Measurements from ENCODE around the gene STEEP1. TPM values are rescaled to one million over a fixed set of nuclear protein-coding genes. Genes with fewer than 3 reads are reported as not detected.

Gene STEEP1
- total RNA-seq, 1 experiment from 2014 or later: 30.4 TPM

GRCh38 chrX:119500061-119500800, 65.0 kb downstream of the STEEP1 start:
- H3K14ac ChIP-seq (ENCODE audit: insufficient read depth, low read length): no peak overlapping the region
- H3K9me3 ChIP-seq (ENCODE audit: control insufficient read depth, low read depth, low read length): peaks cover 28% of the 10 kb centered on the region
- Mint-ChIP-seq H3K27ac (peak overlapping the region in 1 of 3 experiments; percentile 40; a peak in 1 of 7 replicates), H3K4me3 (no peak overlapping the region), H3K9me3 (peaks cover 64 to 79% of the 10 kb centered on the region in 2 experiments), H3K36me3 (ENCODE audit: insufficient read depth in 1 of 3, low read depth in 3 of 3) (peaks cover 0 to 6% (median 0%) of the 10 kb centered on the region in 3 experiments; a peak in 3 of 7 replicates), H3K27me3 (ENCODE audit: low read depth) (peaks cover 4% of the 10 kb centered on the region; the same call in 1 of the 2 replicates), H3K4me1 (peaks cover 0 to 7% of the 10 kb centered on the region in 2 experiments; a peak in 3 of 4 replicates)
- no peaks in the 10 kb centered on the region for H3K27me3 ChIP-seq (ENCODE audit: insufficient read depth, low read length)
- H3K23me2 ChIP-seq (ENCODE audit: insufficient read length, low read depth, low read length, poor library complexity, severe bottlenecking): no peaks in the 10 kb centered on the region
- no peak overlapping the region for H2BK5ac ChIP-seq (ENCODE audit: insufficient read length, low read length)
- no peak overlapping the region for H4K91ac ChIP-seq (ENCODE audit: insufficient read length, low read depth, low read length)
- H3K4me1 ChIP-seq (ENCODE audit: insufficient read depth, low read length): no peaks in the 10 kb centered on the region
- H3K79me1 ChIP-seq (ENCODE audit: insufficient read depth, low read depth, low read length, poor library complexity, severe bottlenecking): no peaks in the 10 kb centered on the region
- H4K5ac ChIP-seq (ENCODE audit: insufficient read length, low read depth, low read length): no peak overlapping the region
- no peaks in the 10 kb centered on the region for H4K20me1 ChIP-seq (ENCODE audit: control insufficient read depth, insufficient read depth, insufficient read length)
- no peak overlapping the region for H3K4me2 ChIP-seq (ENCODE audit: insufficient read depth, insufficient read length, low read length)
- H3K23ac ChIP-seq (ENCODE audit: insufficient read length, low read depth, low read length): no peak overlapping the region
- no peak overlapping the region for H2BK15ac ChIP-seq (ENCODE audit: low read depth, low read length)
- no peak overlapping the region for H2BK20ac ChIP-seq (ENCODE audit: low read depth, low read length, poor library complexity, severe bottlenecking)
- no peak overlapping the region for H3K4ac ChIP-seq (ENCODE audit: low read depth, low read length)
- no peak overlapping the region for H3T11ph ChIP-seq (ENCODE audit: low read length)
- no peaks in the 10 kb centered on the region for H3K79me2 ChIP-seq (ENCODE audit: insufficient read depth, low read length)
- no CpG with 5 or more reads among the region's 13 CpGs for WGBS (ENCODE audit: extremely low coverage, insufficient read length, low lambda C conversion rate)
- TF ChIP-seq CTCF (conservative IDR thresholded peaks at IDR 0.05): no peak
- no peak overlapping the region for H2AK5ac ChIP-seq (ENCODE audit: insufficient read length, low read length)
- no peak for DNase-seq
- H3K27ac ChIP-seq (ENCODE audit: insufficient read length, low read depth, low read length): no peak overlapping the region
- no peak overlapping the region for H2BK120ac ChIP-seq (ENCODE audit: low read depth, low read length, poor library complexity, severe bottlenecking)
- no peak overlapping the region for H3K9ac ChIP-seq (ENCODE audit: extremely low read depth, insufficient read length, low read length)
- no peak overlapping the region for H3K18ac ChIP-seq (ENCODE audit: insufficient read length, low read depth, low read length)
- no peak overlapping the region for H2BK12ac ChIP-seq (ENCODE audit: insufficient read length, low read depth, low read length)
- H4K8ac ChIP-seq (replicated peaks; ENCODE audit: insufficient read length, low read depth, low read length): no peak overlapping the region
- no peak overlapping the region for H3K56ac ChIP-seq (ENCODE audit: insufficient read length, low read depth, low read length)
- no peak overlapping the region for H2AFZ ChIP-seq (ENCODE audit: low read length)

Measured in H9 (cell line).